HG03097 (cell line): Measurements from ENCODE around the gene RASAL2.
"Not testable (repeated sequence)": the region's sequence is repeated elsewhere in the genome, so short reads cannot be mapped to it uniquely, and the experiment has no call there.

Experiments
- ATAC-seq: cut with Tn5 transposase; IDR thresholded peaks from one replicate; pipeline ENCODE4 v1.9.1; 2021; ENCODE audit not compliant: unreplicated experiment, low FRiP score

Gene RASAL2

DNA sequence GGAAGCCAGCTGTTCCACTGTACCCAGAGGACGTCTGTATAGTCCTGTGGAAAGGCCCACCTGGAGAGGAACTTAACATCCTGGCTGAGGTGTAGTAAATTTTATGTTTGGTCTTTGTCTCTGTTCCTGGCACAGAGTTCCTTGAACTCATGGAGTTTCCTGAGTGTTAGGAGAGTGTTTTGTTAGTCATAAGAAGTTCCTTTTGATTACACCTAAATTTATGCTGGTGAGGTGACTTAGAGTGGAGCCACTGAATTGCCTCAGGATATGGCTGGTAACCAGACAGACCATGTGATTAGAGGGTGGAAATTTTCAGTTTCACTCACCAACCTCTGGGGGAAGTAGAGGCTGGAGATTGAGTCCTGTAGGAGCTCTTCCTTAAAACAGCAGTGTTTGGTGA lies 57.9 kb downstream of the RASAL2 start:
- ATAC-seq, result no peak

DNA sequence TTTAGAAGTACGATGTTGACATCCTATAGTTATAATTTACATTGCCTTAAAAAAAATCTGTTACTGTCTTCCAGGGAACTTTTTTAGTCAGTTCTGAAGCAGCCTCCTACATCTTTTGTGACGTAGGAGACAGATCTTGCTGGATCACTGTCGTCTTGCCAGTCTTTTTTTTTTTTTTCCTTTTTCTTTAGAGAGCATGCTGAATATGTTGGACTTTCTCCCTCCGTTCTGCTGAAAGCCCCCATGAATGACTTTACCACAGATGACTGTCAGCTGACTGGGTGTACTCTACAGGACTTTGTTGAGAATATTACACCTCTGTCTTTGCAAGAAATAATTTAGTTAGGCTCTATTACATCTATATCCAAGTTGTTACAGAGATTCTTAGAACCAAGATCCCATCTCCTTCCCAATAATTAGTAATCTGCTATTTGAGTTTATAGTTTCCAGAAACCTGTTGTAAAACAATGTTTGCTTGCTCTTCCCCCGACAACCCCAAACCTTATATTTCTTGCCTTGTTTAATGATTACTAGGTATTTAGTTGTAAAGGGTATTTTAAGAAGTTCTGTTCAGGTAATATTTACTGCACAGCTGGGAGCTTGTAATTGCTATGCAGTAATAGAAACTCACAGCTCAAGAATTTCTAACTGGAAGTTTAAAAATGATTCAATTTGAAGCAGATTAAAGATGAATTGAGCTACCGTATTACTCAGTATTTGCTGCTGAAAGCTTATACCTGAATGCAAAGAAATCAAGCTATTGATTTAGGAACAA lies 61.8 kb downstream of the RASAL2 start:
- ATAC-seq, result no peak

- no peak for ATAC-seq
These were observed 67.0 kb downstream of the RASAL2 start for GRCh38 chr1:178160736-178161475.

DNA sequence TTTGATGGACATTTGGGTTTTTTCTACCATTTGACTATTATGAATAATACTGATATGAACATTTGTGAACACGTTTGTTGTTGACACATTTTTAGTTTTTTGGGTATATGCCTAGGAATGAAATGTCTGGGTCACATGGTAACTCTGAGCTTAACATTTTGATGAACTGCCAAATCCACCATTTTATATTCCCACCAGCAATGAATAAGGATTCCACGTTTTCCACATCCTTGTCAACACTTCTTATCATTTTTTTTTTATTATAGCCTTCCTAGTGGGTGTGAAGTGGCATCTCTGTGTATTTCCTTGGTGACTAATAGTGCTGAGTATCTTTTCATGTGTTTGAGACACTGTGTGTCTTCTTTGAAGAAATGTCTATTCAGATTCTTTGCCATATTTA lies 67.6 kb downstream of the RASAL2 start:
- ATAC-seq, result no peak

GRCh38 chr1:178165196-178165595 lies 71.3 kb downstream of the RASAL2 start:
- ATAC-seq, result no peak

- ATAC-seq, result no peak
These were observed 72.6 kb downstream of the RASAL2 start for GRCh38 chr1:178166429-178167024.

DNA sequence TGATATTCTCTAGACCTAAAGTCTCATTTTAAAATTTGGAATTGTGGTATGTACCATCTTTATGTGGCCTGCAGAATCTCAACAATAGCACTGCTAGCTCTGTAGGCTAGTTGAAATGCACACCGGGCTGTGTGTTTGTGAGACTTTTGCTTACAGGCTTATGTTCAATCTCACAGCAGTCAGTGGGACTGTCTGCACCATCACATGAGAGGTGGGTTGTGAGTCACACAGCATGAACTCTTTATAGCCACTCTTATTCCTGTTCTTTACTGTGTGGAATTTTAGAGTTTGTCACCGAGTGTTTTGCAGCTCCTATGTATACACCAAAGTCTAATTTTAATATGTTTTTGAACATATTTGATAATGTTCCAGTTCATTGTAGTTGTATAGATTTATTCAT lies 74.6 kb downstream of the RASAL2 start:
- ATAC-seq, result no peak

GRCh38 chr1:178169649-178170048 lies 75.7 kb downstream of the RASAL2 start:
- no peak for ATAC-seq

GRCh38 chr1:178172939-178173338 lies 79.0 kb downstream of the RASAL2 start:
- no peak for ATAC-seq

GRCh38 chr1:178174539-178174938 lies 80.6 kb downstream of the RASAL2 start:
- ATAC-seq, result no peak

- ATAC-seq, result no peak
These were observed 86.5 kb downstream of the RASAL2 start for GRCh38 chr1:178180405-178180804.

DNA sequence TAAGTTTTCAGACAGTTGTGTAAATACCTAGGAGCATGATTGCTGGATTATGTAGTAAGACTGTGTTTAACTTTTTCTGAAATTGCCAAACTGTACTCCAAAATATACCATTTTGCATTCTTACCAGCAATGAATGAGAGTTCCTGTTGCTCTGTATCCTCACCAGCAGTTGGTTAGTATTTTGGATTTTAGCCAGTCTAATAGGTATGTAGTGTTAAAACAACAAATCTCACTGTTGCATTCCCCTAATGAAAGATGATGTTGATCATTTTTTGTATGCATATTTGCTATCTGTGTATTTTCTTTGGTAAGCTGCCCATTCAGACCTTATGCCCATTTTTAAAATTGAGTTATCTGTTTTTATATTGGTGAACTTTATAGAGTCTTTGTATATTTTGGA lies 89.9 kb downstream of the RASAL2 start:
- no peak for ATAC-seq

DNA sequence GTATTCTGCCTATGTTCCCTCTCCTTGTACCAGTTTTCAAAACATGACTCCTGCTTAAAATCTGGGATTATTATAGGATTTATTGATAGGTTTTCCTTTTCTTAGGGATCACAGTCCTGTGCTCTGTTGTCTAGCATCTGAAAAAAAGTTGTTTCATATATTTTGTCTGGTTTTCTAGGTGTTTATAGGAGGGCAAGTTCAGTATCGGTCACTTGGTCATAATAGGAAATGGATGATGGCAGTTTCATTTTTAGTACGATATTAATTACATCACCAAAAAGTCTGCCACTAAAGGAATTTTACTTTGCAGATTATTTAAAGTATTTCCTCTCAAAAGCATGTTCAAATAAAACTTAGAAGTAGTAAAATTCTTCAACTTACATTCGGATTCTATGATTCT lies 94.4 kb downstream of the RASAL2 start:
- ATAC-seq, result no peak

DNA sequence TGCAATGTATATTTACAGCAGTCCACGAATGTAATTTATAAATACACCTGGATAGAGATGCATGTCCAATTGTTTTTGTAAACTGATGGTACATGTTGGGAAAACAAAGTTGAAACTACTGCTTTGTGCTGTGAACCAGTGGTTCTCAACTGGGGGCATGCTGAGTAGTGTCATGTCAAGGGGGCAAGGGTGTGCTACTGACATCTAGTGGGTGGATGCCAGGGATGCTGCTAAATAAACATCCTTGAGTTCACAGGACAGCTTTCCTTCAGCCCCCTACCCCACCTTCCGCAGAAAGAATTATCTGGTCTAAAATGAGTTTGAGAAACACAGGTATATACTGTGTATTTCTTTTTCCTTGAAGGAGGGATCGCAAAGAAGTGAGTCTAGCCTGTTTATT lies 95.9 kb downstream of the RASAL2 start:
- ATAC-seq, result no peak

DNA sequence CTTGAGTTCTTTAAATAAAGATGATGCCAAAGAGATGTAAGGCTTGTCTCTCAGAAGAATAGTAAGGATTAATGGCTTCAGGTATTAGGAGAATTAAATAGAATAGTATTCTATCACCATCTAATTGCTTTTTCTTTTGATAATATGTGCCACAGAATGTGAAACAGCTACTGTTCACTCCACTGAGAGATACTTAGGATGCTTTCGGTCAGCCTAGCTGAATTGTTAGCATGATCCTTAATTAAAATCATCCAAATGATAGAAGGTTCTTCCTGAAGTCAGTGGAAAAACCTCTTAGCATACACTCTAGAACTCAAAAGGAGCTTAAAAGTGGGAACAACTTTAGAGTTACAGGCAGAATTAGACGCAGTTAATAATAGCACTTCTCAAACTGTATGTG lies 97.0 kb downstream of the RASAL2 start:
- no peak for ATAC-seq

DNA sequence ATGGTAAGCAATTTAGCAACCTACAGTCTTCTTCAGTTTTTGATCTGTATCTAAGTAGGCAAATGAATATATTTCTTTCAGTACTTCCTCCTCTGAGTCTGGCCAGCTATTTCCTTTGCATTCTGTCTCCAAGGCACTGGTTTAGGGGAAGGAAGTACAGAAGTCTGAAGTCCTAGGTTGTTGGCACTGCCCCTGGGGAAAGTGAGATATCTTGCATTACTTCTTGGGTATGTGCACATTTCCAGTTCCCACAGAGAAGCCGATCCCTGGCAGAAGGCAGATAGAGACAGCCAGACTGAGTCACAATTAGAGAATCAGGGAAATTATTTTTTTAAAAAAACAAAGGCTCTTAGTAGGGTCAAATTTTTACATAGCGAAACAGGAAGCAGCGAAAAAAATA lies 98.8 kb downstream of the RASAL2 start:
- no peak for ATAC-seq

- no peak for ATAC-seq
These were observed 102.7 kb downstream of the RASAL2 start for GRCh38 chr1:178196631-178197030.

DNA sequence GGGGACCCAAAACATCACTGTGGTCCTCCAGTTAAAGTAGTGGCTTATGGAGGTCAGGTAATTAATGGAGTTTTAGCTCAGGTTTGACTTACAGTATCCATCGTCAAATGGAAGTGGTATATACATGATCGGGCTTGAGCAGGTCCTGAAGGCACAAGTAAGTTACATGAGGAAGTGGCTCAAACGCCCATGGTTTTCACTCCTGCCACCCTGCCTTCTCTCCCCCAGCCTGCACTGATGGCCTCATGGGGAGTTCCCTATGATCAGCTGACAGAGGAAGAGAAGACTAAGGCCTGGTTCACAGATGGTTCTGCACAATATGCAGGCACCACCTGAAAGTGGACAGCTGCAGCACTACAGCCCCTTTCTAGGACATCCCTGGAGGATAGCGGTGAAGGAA lies 108.2 kb downstream of the RASAL2 start:
- ATAC-seq, result not testable (repeated sequence)

DNA sequence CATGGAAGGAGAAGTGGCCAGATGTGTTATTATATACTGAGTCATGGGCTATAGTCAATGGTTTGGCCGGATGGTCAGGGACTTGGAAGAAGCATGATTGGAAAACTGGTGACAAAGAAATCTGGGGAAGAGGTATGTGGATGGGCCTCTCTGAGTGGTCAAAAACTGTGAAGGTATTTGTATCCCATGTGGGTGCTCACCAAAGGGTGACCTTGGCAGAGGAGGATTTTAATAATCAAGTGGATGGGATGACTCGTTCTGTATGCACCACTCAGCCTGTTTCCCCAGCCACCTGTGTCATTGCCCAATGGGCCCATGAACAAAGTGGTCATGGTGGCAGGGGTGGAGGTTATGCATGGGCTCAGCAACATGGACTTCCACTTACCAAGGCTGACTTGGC lies 108.6 kb downstream of the RASAL2 start:
- ATAC-seq, result not testable (repeated sequence)

GRCh38 chr1:178208269-178208856 lies 114.5 kb downstream of the RASAL2 start:
- ATAC-seq, result not testable (repeated sequence)

- ATAC-seq, result no peak
These were observed 116.0 kb downstream of the RASAL2 start for GRCh38 chr1:178209935-178210334.
